ENCODE data around the gene ARSG.

Gene ARSG

DNA sequence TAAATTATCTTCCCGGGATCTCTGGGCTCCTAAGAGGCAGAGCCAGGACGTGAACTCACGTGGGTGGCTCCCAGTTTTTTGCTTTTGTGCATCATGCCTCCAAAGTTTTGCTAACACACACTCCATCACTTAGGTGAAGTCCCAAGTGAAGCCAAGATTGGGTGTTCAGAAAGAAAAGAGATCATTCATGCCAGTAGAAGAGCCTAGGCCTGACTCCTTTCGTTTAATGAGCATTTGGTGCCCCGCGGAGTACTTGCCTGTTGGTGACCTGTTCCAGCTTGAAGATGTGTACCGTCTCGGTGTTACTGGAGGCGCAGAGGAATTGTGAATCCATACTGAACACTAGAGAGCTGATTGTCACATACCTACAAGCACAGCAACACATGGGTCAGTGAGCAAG lies 141.9 kb downstream of the ARSG start:
- no peak for DNase-seq

DNA sequence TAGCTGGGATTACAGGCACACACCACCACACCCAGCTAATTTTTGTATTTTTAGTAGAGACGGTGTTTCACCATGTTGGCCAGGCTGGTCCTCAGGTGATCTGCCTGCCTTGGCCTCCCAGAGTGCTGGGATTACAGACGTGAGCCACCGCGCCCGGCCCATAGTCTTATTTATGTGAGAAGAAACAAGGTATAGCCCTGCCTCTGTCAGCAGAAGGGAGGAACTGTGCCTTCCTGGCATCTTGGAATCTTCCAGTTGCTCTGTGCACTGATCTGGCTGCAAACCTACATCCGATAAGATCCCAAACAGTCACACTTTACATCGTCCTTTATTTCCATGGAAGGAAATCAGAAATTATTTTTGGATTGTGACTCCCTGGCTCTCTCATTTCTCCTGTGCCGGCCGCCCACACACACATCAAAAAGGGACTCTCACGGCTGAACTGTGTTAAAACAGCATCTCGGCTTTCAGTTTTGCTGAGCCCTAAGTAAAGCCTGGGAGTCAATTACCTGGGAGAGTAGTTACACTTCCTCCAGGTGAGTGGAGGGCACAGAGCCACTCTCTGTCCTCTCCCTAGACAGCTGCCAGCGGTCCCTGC lies 142.7 kb downstream of the ARSG start:
- no peak for DNase-seq

DNA sequence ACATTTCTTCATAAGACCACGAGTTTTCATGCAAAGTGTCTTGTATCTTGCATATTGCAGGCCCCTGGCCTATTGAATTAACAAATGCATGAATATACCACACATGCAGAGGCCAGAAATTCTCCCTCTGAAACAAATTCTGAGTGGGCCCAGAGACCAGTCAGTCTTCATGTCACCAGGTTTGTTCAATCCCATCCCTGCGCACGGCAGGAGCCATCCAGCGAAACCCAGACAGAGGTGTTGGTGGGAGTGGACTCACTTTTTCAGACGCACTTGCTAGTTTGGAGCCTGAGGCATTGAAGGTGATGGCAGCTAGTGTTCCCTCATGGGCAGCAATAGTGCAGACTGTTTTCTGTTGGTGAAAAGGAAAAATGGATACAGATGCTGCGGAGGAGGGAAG lies 144.1 kb downstream of the ARSG start:
- DNase-seq, result no peak

DNA sequence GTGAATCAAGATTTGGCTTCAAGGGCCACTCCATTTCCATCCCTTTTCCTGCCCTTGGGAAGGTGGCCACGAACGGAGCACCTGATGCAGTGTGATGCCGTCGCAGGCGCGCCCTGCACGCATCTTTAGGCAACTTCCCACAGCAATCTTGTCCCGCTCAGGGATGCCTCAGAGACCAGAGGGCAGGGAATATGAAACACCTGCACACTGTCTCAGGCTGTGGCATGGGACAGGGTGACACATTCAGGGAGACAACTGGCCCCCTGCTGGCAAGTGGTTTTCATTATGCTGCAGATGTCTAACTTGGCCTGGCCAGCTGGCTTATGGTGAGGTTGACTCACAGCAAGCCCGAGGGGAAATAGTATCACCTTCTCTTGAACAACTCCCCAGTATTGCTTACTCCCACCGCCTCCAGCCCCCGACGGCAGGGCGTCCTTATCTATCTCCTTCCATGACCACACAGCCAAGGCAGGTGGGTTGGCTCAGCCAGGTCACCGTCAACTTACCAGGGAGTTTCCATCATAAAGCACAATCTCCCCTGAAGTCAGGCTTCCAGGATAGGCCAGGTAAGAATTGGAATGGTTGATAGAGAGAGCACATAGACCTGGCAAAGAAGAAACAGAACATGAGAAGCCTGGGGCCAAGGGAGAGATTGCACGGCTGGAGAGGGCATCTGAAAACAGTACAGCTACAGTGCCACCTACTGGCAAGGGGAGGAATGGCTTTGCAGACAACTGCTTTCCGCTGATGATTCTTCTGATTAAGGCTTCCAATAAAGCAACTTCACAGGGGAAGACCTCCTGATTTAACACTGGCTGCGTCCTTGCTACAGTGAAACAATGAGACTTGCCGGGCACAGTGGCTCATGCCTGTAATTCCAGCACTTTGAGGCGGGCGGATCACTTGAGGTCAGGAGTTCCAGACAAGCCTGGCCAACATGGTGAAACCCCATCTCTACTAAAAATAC lies 144.9 kb downstream of the ARSG start:
- peak; percentile 81 for DNase-seq

- no peak for DNase-seq
Observed at GRCh38 chr17:68437979-68438822, 146.9 kb downstream of the ARSG start.

DNA sequence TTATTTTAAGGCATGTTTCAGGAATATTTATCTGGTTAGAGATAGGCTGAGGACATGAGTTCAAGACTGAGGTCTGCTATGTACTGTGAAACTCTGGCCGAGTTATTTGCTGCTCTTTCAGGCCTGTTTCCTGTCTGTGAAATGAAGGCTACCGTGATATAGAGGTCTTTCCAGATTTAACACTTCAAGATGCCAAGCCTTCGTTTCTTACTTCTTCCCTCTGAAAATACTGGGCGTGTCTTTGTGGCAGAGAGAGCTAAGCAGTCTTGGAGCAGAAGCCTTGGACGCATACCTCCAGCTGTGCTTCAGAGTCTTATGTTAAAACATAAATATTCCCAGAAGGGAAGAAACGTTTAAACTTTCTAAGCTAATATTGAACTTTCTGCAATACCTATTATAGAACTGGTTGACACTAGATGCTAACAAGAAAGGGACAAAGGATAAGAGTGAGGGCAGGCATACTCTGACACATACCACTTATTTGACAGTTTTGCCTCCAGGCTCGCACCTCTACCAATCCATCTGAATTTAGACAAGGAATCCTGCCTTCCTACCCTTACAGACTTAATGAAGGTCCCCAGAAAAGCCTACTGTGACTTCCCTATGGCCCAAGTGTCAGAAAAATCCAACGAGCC lies 148.5 kb downstream of the ARSG start:
- no peak for DNase-seq

- DNase-seq, result no peak
Observed at GRCh38 chr17:68440526-68440925, 149.2 kb downstream of the ARSG start.

GRCh38 chr17:68441070-68441770 lies 149.9 kb downstream of the ARSG start:
- DNase-seq, result no peak

DNA sequence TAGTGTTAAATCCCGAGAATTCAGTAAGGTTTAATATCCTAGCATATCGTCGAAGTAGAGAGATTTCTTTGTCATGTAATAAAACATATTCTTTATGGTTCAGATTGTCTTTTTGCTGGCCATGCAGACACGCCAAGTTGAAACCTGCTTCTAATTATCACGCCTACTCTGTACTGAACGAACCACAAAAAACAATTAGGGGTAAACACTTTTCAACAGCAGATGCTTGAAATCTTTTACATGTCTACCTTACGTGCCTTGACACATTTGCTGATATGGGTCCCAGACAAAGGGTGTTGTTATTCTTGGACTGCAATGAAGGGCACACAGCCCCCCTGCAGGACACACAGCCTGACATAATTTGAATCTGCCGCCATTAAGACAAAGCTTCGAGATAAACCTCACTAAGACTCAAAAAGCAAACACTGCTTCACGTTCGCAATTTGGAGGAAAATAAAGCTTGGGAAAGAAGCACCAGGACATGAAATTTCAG lies 152.7 kb downstream of the ARSG start:
- no peak for DNase-seq

GRCh38 chr17:68445671-68446070 lies 154.4 kb downstream of the ARSG start:
- DNase-seq, result no peak

- DNase-seq, result no peak
Observed at GRCh38 chr17:68446626-68447041, 155.3 kb downstream of the ARSG start.

DNA sequence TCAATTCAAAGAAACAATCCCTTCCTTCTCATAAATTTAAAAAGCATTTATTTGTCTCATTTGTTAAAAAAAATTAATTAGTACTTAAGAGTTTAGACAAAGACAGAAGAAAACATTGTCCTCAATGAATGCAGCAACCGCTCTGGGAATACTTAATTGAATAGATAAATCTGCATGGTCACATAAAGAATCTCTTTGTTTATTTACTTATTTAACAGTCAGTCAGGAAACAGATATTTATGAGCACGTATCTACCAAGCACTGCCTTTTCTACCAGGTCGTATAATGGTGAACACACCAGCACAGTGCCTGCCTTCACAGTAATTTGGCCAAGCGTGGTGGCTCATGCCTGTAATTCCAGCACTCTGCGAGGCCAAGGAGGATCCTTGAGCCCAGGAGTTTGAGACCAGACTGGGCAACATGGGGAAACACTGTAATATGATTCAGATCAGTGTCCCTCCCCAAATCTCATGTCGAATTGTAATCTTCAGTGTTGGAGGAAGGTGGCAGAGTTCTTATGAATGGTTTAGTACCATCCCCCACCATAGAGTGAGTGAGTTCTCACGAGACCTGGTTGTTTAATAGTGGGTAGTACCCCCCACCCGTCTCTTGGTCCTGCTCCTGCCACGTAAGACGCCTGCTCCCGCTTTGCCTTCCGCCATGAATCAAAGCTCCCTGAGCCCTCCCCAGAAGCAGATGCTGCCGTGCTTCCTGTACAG lies 157.9 kb downstream of the ARSG start:
- DNase-seq, result no peak

- no peak for DNase-seq
Observed at GRCh38 chr17:68450391-68450790, 159.1 kb downstream of the ARSG start.

DNA sequence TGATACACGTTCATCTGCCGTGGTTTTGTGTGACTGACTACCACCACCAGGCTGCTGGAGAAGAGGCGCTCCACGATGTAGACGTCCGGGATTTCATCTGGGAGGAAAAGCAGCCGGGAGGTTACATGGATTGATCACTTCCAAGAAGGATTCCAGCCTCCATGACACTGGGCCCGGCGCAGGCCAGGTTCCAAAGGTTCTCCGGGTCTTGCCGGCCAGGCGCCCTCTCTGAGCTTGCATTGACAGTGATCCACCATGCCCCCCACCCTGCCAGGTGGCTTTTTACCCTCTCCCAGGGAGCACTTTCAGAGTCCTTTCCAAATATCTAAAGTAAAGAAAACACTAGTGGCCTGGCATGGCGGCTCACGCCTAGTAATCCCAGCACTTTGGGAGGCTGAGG lies 159.5 kb downstream of the ARSG start:
- DNase-seq, result no peak

DNA sequence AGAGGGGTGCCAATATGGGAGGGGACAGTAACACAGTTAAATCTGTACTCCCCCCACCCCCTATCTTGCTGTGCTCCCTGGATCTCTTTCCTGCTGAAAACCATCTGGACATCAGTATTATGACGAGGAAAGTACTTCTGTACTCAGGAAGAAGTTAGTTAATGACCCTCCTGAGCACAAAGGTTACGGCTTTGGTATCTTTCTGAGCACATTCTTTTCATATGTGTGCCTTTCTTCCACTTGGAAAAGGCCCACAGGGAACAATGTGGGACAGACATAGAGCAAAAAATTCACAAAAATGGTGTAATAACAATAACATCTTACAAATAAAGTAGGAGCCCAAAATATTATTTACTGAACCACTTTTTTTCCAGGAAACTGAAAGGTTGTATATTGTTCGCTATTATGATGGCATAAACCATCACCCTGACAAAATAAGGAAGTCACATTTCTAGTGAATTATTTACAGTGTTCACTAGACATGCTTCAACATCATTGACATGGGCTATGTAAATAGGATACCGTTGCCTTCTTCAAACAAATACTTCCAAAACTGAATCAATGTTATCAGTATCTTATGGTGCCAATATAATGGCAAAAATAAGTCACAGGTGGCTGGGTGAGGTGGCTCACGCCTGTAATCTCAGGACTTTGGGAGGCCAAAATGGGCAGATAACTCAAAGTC lies 160.5 kb downstream of the ARSG start:
- no peak for DNase-seq

DNA sequence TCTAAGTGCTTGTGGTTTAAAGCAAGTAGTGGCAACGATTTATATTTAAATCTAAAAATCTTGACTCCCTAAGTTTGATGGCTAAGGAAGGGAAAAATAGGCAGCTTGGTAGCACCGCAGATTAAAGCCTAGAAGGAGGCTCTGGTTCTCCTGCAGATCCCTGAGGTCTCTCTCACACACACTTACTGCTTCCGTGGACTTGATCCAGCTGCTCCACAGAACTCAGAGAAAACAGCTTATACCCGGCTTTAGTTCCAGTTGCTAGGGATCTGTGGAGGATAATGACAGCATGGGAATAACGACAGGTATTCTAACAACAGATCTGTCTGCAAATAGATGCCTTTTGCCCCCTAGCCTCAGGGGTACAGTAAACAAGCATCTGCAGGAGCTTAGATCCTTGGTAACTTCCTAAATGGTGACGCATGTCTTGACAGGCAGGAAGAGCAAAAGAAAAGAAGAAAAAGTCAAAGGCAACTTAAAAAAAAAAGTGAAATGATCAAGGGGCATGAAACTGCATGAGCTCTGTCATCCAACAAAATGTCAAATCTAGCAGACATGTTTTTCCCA lies 161.5 kb downstream of the ARSG start:
- no peak for DNase-seq

- no peak for DNase-seq
Observed at GRCh38 chr17:68453991-68454665, 162.8 kb downstream of the ARSG start.

- no peak for DNase-seq
Observed at GRCh38 chr17:68455901-68456338, 164.6 kb downstream of the ARSG start.

DNA sequence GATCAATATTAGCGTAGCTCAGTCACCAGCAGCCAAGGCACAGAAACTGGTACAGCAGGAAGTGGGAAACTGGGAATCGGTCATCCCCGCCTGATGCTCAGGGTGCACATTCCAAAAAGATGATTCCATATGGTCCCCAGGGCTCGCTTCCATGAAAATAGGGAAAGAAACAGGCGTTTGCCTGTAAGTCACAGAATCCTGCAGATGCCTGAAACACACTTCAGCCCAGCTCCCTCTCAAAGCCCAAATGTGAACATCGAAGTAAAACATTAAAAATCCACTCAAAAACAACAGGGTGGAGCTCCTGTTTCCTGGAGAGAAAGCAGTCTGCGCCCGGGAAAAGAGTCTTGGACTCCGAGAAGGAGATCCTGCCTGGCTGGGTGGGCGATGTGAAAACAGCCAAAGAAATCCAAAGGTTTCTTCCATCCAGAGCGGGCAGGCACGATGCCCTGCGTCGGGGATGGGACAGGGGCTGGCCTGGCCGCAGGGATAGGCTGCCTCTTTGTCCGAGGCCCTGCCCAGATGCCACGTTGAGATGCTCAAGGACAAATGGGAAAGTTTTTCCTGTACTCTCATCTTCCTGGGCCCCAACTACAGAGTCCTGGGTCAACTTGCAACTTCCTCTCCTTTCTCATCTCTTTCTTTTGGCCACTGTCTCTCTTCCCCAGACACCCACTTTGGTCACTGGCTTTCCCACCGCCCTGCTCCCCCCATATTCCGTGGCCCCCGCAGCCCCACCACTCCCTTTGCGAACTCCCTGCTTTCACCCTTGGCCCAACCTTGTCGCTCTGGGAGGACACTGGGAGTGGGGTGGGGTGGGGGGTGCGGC lies 165.3 kb downstream of the ARSG start:
- no peak for DNase-seq

Data from NCI-H2029 treated with DMSO at 0.1 percent for 48 hours (cell line).